Activated CD8-positive, alpha-beta memory T cell treated with anti-CD3 and anti-CD28 coated beads, Interleukin-2, amount 50 U/mL, for 4 hours (primary cell): ENCODE results near the gene TLX2.

Source experiments
- DNase-seq: peaks from one replicate; pipeline ENCODE4 v3.0.0-alpha.2; 2020

TLX2 gene

GRCh38 chr2:74536166-74536950 lies 22.1 kb downstream of the TLX2 start:
- DNase-seq = no peak

- DNase-seq = no peak
Observed at GRCh38 chr2:74537140-74537539, 22.9 kb downstream of the TLX2 start.

- no peak for DNase-seq
Observed at GRCh38 chr2:74538881-74539339, 24.7 kb downstream of the TLX2 start.

- DNase-seq = no peak
Observed at GRCh38 chr2:74540291-74540690, 26.0 kb downstream of the TLX2 start.

GRCh38 chr2:74542978-74543377 lies 28.7 kb downstream of the TLX2 start:
- no peak for DNase-seq

GRCh38 chr2:74544634-74545033 lies 30.4 kb downstream of the TLX2 start:
- DNase-seq = no peak

- no peak for DNase-seq
Observed at GRCh38 chr2:74546004-74546403, 31.8 kb downstream of the TLX2 start.

GRCh38 chr2:74548285-74548899 lies 34.1 kb downstream of the TLX2 start:
- no peak for DNase-seq

GRCh38 chr2:74548900-74549826 lies 34.9 kb downstream of the TLX2 start:
- DNase-seq = no peak

GRCh38 chr2:74550231-74550630 lies 36.0 kb downstream of the TLX2 start:
- DNase-seq = no peak

GRCh38 chr2:74551530-74551929 lies 37.3 kb downstream of the TLX2 start:
- DNase-seq = no peak

- DNase-seq = no peak
Observed at GRCh38 chr2:74551942-74552913, 38.0 kb downstream of the TLX2 start.

- DNase-seq = no peak
Observed at GRCh38 chr2:74552914-74553811, 38.9 kb downstream of the TLX2 start.

- peak; percentile 79 for DNase-seq
Observed at GRCh38 chr2:74553892-74554819, 39.9 kb downstream of the TLX2 start, which contains the start of the genes DOK1 and LOXL3. Gene DOK1 (plus strand): TSS chr2:74554720. CDS start chr2:74554755, 35 bp downstream. Gene LOXL3 (minus strand): TSS chr2:74553942. CDS start chr2:74552634, 1,308 bp downstream.

- DNase-seq = peak; percentile 49
Observed at GRCh38 chr2:74554820-74555531, 40.7 kb downstream of the TLX2 start.

- DNase-seq = no peak
Observed at GRCh38 chr2:74555610-74556103, 41.4 kb downstream of the TLX2 start.

GRCh38 chr2:74556159-74556558 lies 41.9 kb downstream of the TLX2 start:
- no peak for DNase-seq

GRCh38 chr2:74556831-74557370 lies 42.7 kb downstream of the TLX2 start:
- DNase-seq = no peak
